ENCODE results near the gene EFCAB3.

DNA sequence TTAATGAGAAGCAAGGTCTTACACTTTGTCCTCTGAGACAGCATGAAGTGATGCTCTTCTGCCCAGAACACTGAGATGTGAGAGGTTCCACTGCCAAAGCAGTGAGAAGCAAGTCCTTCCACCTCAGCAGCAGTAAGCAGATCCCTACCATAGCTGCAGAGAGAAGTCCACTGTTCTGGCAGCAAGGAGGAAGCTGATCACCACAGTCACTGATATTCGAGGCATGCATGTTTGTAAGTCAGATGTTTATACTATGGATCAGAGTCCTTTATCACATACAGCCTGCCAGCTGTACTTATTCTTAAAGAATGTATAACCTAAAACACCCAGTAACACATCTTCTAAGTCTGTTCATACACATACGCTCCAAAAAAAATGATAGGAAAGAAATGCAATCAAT lies 25.1 kb downstream of the EFCAB3 start:
- TF ChIP-seq ZNF558 (tag by site-specific recombination; IDR thresholded peaks at IDR 0.05) (no peak), GLIS1 (tag by site-specific recombination; IDR thresholded peaks at IDR 0.05) (no peak)
- TF ChIP-seq, protein P1, sequence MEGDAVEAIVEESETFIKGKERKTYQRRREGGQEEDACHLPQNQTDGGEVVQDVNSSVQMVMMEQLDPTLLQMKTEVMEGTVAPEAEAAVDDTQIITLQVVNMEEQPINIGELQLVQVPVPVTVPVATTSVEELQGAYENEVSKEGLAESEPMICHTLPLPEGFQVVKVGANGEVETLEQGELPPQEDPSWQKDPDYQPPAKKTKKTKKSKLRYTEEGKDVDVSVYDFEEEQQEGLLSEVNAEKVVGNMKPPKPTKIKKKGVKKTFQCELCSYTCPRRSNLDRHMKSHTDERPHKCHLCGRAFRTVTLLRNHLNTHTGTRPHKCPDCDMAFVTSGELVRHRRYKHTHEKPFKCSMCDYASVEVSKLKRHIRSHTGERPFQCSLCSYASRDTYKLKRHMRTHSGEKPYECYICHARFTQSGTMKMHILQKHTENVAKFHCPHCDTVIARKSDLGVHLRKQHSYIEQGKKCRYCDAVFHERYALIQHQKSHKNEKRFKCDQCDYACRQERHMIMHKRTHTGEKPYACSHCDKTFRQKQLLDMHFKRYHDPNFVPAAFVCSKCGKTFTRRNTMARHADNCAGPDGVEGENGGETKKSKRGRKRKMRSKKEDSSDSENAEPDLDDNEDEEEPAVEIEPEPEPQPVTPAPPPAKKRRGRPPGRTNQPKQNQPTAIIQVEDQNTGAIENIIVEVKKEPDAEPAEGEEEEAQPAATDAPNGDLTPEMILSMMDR (tag by site-specific recombination; IDR thresholded peaks at IDR 0.05), result no peak

Measured in HEK293 (cell line).